GM18858 (cell line): ENCODE results near the gene GRB2.
A peak's percentile ranks its signal among the peaks of the same experiment; 100 is the strongest.
"Not testable (repeated sequence)": the region's sequence is repeated elsewhere in the genome, so short reads cannot be mapped to it uniquely, and the experiment has no call there.

Experiments used
- ATAC-seq: cut with Tn5 transposase; IDR thresholded peaks from one replicate; pipeline ENCODE4 v1.9.1; 2021; ENCODE audit not compliant: unreplicated experiment

Gene GRB2

DNA sequence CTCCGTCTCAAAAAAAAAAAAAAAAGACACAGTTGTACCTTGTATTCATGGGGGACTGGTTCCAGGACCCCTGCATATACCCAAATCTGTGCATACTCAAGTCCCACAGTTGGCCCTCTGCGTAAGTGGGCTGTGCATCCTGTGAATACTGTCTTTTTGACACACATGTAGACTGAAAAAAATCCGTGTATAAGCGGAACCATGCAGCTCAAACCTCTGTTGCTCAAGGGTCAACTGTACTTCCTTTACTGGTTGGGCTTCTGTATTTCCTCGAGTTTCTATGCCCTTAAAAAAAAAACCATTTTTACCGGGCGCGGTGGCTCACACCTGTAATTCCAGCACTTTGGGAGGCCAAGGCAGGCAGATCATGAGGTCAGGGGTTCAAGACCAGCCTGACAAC lies 52.3 kb downstream of the GRB2 start:
- ATAC-seq, result no peak

DNA sequence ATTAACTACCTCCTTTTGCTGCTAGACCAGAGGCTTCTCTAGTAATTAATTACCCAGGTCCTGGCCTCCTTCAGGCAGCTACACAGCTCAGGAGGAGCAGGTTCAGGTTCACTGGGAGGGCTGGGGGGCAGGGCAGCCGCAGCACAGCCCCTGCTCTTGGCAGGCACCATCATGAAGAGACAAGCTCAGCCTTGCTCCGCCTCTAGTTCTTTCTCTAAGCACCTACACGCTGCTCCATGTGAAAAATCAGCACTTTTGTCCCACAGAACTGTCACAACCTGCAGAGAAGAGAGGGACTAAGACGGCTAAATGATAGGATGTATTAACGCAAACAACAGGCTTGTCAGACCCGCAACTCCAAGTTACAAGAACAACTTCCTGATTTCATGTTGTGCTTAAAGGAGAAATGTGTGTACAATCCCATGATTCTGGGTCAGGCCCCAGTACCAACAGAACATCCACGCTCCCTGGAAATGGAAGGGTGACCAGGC lies 53.4 kb downstream of the GRB2 start:
- ATAC-seq, result no peak

DNA sequence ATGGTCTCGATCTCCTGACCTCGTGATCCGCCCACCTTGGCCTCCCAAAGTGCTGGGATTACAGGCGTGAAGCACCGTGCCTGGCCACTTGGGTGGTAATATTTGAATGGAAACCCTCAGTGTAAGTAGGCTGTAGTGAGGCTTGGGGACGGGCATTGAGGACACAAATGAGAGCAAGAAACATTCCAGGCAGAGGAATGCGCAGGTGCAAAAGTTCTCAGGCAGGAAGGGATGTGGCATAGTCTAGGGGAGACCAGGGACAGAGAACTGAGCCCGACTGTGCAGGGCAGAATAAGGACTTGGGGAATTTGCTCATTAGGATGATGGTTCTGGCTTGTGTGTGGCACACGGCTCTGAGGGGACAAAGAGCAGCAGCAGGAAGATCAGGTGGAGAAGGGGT lies 54.8 kb downstream of the GRB2 start:
- ATAC-seq, result no peak

DNA sequence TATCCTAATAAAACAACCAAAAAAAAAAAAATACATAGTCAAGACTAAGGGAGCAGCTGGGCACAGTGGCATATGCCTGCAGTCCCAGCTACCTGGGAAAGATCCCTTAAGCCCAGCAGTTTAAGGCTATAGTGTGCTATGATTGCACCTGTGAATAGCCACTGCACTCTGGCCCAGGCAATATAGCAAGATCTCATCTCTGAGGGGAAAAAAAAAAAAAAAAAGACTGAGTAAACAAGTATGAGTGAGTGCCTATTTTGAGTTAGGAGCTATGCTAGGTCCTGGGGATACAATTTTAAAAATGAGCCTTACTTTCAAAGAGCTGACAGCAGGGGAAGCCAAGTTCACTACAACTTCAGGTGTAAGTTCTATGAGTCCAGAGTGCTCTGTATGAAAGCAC lies 55.4 kb downstream of the GRB2 start:
- ATAC-seq, result no peak

DNA sequence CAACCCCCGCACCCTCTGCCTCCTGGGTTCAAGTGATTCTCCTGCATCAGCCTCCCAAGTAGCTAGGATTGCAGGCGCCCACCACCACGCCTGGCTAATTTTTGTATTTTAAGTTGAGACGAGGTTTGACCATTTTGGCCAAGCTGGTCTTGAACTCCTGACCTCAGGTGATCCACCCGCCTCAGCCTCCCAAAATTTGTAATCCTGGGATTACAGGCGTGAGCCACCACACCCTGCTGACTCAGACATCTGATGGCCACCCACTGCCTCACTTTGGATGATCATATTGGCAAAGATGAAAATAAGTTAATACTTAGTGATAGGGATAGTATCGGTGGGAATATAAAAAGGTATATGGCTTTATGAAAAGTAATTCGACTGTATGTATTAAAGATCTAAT lies 55.9 kb downstream of the GRB2 start:
- ATAC-seq, result no peak

DNA sequence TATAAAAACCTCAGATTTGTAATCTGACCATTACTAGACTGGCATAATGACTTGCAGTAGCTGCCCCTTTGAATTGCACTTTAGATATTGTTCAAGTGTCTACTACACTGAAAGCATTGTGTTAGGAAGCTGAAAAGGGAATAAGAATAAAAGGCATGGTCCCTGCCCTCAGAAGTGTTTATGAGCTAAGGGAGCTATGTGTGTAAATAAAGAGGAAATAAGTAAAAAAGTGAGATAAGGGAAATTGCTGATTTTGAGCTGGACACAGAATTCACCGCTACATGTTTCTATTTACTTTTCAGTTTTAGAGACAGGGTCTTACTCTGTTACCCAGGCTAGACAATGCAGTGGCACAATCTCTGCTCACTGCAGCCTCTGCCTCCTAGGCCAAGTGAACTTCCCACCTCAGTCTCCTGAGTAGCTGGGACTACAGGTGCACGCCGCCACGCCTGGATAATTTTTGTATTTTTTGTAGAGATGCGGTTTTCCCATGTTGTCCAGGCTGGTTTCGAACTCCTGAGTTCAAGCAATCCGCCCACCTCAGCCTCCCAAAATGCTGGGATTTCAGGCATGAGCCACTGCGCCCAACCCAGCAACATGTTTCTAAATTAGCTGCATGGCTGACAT lies 57.0 kb downstream of the GRB2 start:
- no peak for ATAC-seq

DNA sequence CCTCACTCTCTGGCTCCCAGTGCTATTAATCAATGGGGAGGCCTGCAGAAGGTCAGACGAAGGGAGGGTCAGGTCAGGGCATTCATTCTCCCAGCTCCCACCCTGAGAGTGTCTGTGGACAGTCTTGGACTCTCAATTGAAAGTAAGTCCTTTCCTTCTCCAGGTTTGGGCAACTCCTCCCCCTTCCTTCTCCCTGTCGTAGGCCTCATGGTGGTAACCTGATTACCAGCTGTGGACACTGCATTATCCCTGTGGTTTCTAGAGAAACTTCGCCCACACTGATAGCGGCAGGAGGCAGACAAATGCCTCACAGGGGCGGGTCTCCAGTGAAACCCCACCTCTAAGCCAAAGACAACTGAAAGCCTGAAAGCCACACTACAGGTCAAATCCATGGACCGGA lies 58.6 kb downstream of the GRB2 start:
- no peak for ATAC-seq

DNA sequence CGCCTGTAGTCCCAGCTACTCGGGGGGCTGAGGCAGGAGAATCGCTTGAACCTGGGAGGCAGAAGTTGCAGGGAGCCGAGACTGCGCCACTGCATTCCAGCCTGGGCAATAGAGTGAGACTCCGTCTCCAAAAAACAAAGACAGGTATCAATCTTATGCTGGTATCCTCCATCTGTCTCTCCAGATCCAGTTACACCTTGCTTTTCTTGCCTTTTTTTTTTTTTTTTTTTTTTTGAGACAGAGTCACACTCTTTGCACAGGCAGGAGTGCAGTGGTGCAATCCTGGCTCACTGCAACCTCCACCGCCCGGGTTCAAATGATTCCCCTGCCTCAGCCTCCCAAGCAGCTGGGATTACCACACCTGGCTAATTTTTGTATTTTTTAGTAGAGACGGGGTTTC lies 59.1 kb downstream of the GRB2 start:
- ATAC-seq, result not testable (repeated sequence)

DNA sequence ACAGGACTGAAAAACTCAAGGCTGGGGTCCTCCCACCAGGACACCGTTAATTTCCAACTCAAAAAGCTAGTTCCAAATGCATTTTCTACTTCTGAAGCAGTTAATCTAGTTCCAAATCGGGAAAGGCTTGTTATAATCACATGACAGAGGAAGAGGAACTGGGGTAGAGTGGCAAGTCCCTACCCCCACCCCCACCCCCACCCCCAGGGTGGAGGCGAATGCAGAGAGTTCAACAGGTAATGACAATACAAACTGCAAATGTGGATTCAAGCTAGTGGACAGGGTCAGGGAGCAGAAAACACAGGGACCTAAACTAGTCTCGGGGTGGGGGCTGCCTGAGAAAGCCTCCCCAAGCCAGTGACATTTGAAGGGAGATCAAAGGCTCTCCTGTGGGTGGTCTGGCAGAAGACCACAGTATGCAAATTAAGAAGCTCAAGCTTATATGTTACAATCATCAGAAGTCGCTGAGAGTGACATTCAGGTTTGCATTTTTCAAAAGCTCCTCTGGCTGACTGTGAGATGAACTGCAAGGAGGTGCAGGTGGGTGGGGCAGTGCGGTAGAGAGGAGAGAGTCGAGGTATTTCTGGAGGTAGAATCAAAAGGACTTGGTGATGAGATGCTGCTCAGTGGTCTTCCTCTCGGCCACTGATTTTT lies 59.8 kb downstream of the GRB2 start:
- peak; percentile 62 for ATAC-seq

DNA sequence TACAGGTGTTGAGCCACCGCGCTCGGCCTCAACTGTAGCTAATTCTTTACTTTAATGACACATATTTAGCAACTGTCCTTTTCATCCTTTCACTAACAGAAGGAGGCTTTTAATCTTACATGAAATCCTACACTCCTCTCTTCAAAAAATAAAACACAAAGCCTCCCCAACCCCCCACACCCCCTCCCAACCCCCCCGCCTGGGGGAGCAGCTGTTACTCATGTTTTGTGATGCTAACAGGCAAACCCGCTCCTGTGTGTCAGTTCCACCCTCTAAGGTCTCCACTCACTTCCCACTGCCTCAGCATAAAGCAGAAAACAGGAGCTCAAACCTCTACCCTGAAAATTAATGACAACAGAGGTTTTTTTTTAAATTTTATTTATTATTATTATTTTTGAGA lies 60.8 kb downstream of the GRB2 start:
- ATAC-seq, result no peak

DNA sequence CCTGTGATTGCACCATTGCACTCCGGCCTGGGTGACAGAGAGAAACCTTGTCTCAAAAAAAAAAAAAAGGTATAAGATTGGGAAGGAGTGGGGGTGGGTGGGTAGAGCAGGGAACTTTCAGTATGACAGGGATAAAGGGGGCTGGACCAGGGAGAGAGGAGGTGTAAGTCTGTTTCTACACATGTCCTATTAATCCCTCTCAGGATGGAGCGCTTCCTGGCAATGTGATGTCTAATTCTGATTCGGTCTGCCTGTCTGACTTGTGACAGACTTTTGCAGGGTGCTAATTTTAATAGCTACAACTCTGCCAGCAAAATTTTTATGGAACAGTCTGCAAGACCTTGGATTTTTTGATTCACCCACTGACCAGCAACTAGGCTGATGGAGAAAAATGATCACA lies 62.5 kb downstream of the GRB2 start:
- ATAC-seq, result no peak

DNA sequence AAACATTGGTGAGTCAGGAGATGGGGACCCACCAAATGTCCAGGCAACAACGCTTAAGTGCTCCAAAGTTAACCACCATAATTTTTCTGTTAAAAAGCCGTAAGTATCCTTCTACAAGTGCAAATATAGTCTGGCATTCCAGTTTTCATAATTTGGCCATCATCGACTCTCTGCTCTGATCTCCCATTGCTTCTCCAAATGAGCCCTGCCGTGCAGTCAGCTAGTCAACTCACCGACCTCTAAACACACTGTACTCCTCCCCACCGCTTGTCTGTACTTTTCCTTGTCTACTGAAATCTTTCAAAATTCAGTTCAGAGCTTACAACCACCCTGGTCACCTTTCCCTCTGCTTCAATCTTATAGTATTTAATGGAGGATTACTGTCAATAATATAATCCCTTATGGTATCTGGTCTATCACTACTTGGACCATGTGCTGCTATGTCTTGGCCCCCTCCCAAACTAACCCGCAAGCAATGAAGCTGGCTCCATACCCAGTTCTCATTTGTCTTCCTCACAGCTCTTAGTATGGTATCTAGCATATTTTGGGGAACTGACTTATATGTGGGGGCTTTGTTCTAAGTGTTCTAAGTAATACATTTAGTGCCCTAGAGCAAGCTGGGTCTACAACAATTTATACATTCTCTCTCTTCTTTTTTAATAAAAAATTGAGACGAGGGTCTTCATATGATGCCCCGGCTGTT lies 63.5 kb downstream of the GRB2 start:
- ATAC-seq, result no peak

DNA sequence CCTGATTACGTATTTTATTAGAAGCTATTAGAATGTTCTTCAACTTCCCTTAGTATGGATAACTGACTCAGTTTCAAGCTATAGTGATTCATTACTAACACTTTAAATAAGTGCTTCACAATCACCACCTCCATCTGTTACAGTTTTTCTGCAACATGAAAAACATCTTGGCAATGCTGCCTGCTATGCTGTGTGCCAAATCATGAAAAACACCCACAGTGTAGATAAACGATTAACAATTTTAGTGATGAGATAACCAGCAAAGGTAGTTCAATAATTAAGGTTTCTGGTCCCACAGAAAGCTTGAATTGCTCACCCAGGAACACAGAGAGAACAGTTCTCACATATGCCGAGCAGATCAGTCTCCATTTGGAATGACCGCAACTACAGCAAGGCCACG lies 64.8 kb downstream of the GRB2 start:
- no peak for ATAC-seq

DNA sequence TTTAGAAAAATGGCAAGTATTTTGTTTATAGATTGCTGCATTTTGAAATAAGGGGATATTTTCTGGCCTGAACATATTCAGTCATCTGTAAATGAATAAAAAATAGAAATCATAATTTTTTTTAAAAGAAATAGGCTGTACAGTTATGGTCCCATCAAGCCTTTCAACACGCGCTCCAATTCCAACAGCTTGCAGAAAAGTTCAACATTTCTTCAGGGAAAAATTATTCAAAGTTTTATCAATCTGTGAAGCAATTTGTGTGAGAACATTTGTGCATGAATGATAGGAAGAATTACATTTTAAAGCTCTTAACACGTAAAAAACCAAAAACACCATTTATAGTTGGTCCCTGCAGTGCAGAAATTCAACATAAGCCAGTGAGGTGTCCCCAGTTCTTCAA lies 65.5 kb downstream of the GRB2 start:
- no peak for ATAC-seq

DNA sequence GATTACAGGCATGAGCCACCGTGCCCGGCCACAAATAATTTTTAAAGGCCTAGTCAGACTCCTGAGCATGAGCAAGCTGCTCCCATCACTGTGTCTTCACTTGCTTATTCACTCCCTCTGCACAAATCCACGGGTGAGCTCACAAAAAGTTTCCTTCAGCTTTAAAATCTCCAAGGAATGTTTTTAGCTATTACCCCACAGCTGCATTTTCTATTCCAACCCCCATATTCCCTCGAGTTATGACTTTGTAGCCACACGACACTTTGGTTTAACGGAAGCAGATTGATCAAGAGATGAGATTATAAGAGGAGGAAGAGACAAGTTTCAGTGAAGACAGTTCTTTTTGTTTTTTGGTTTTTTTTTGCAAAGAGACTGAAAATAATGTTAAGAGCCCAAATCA lies 67.1 kb downstream of the GRB2 start:
- ATAC-seq, result no peak

DNA sequence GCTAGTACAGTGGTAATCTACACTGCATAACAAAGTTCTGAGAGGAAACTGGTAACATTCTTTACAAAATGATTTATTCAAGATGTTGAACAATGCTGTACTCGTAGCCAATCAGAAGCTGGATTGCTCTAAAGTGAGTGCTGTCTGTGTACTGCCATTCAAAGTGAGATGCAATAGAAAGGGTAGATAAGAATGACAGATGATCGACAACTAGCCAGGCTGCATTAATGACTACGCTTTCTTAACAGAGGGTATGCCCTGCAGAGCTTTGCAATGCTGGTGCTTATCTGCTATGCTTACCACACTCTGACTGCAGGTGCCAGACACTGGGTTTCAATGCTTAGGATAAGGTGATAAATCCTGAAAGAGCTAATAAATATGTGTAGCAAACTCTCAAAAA lies 70.2 kb downstream of the GRB2 start:
- no peak for ATAC-seq

DNA sequence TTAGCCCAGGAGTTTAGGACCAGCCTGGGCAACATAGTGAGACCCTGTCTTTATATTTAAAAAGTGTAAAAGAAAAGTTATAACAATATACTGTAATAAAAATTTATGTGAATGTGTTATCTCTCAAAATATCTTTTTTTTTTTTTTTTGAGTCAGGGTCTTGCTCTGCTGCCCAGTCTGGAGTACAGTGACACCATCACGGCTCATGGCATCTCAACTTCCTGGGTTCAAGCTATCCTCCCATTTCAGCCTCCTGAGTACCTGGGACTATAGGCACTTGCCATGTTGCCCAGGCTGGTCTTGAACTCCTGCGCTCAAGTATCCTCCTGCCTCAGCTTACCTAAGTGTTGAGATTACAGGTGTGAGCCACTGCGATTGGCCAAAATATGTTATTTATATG lies 70.8 kb downstream of the GRB2 start:
- ATAC-seq, result no peak

DNA sequence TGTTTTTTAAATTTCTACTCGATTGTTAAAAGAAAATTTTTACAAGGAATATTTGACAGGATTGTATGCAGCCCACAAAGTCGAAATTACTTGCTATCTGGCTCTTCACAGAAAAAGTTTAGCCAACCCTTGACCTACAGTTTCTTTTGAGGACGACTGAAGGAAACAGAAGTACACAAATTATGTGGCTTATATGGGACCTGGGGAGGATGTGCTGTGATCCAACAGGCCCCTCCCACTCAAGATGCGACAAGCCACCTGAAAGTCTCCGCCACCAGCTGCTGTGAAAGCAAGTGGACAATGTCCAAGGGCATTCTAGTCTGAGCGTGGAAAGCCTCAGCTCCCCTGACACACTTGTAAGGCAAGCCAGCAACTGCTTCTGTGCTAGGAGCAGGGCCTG lies 73.8 kb downstream of the GRB2 start:
- ATAC-seq, result no peak

DNA sequence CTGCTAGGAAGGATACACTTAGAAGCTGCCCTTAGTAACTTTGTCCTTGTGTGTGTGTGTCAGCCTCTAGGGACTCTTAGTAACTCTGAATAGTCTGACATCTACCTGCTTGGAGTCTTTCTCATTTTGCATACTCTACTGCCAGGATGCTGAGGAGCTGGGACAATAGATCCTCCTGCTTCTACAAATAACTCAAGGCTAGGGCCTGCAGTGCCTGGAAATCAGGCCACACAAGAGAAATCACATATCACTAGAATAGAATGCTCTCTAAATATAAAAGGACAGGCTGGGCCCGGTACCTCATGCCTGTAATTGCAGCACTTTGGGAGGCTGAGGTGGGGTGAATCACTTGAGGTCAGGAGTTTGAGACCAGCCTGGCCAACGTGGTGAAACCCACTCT lies 77.7 kb downstream of the GRB2 start:
- no peak for ATAC-seq

DNA sequence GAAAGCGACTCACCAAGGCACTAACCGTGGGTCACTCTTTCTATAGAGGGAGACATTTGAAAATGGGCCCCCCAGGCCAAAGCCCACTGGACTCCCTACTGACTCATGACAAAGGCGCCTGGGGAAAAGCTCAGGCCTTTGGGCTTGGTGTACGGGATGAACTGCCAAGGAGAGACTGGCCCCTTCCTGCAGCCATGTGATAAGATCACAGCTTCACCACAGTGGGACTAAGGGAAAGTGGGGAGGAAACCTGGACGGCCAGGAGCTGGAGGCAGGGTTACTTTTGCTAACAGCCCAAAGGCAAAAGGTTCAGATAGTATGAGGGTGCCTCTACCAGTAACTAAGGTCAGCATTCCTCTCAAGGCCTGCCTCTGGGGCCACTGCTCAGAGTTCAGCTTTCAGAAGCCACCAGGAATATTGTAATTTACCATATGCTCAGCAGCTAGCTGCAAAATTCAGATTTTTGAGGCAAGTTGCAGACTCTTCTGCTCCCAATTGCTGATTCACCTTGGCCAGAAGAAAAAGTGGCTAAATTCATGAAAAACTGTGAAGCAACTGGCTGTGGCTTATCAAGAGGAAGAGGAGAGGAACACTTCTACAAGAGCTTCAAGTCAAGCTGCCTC lies 79.1 kb downstream of the GRB2 start:
- no peak for ATAC-seq

DNA sequence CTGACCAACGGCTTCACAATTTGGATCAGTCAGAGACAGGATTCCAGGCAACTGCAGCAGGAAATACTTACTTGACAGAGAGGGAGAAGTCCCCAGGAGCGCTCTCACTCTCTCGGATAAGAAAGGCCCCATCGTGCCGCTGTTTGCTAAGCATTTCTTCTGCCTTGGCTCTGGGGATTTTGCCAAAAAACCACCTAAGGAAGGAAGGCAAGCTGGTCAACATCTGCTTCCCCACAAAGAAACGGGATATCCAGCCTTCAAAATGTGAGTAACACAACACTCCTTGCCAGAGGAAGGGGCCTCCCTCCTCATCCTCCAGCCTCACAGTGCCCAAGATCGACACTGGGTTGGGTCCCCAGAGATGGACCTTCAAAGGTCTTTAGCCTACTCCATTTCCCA lies 79.7 kb downstream of the GRB2 start:
- no peak for ATAC-seq

DNA sequence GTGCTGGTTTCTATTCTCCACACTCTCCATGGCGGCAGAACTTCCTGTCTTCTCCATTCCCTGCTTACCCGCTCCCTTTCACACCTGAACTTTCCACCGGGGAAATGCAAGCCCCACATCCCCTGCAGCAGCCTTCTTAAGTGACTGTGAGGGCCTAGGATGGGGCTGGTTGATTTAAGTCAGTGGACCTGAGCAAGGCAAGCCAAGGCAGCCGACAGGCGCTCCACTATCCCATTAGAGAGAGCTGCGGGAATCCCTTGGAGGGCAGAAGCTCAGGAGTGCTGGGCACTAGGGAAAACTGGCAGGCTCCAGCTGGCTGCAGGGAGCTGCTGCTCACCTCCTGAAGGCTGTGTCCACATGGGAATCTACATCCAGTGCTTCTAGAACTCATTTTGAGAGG lies 80.1 kb downstream of the GRB2 start:
- no peak for ATAC-seq
